Activated T-cell treated with anti-CD3 and anti-CD28 coated beads, Interleukin-2, amount 50 U/mL, for 72 hours (primary cell): Measurements from ENCODE around the gene RAP1GAP2. TPM values are rescaled to one million over a fixed set of nuclear protein-coding genes. Genes with fewer than 3 reads are reported as not detected.

ENCODE experiments used
- ATAC-seq, 2 donors: fragments of 150-1000 bp; cut with Tn5 transposase; replicated peaks in 1 of 2; 2 replicates each; pipeline ENCODE4 v1.10.0; 2021; ENCODE audit warnings: moderate library complexity in 2 of 2, mild to moderate bottlenecking in 1 of 2
- DNase-seq, 2 donors: peaks; one replicate each; pipeline ENCODE4 v3.0.0; 2021 to 2022; ENCODE audit warnings: mixed read lengths in 1 of 2
- H3K27ac Mint-ChIP-seq: one replicate; pipeline ENCODE4 v1.8.0; 2022; ENCODE audit warnings: mild to moderate bottlenecking, moderate library complexity, mixed read lengths
- H3K27me3 Mint-ChIP-seq: one replicate; pipeline ENCODE4 v1.8.0; 2022; ENCODE audit warnings: low read depth, mixed read lengths
- H3K36me3 Mint-ChIP-seq, 2 donors: one replicate each; pipeline ENCODE4 v1.8.0; 2022; ENCODE audit warnings: mixed read lengths in 2 of 2, mild to moderate bottlenecking in 1 of 2; ENCODE audit not compliant: insufficient read depth in 2 of 2
- H3K4me1 Mint-ChIP-seq: one replicate; pipeline ENCODE4 v1.8.0; 2022; ENCODE audit warnings: low read depth, mixed read lengths
- H3K4me3 Mint-ChIP-seq, 2 donors: one replicate each; pipeline ENCODE4 v1.8.0; 2022; ENCODE audit warnings: mild to moderate bottlenecking in 2 of 2, mixed read lengths in 2 of 2, moderate library complexity in 2 of 2
- H3K9me3 Mint-ChIP-seq, 2 donors: one replicate each; pipeline ENCODE4 v1.8.0; 2022; ENCODE audit warnings: mixed read lengths in 2 of 2
- total RNA-seq, 2 donors: library from RNA; stranded (reverse); gene quantifications; one replicate each; pipeline ENCODE4 v1.2.3, GENCODE V29; 2022

RAP1GAP2 gene
- total RNA-seq, 2 donors from 2014 or later, result 0.50 to 3.1 TPM

DNA sequence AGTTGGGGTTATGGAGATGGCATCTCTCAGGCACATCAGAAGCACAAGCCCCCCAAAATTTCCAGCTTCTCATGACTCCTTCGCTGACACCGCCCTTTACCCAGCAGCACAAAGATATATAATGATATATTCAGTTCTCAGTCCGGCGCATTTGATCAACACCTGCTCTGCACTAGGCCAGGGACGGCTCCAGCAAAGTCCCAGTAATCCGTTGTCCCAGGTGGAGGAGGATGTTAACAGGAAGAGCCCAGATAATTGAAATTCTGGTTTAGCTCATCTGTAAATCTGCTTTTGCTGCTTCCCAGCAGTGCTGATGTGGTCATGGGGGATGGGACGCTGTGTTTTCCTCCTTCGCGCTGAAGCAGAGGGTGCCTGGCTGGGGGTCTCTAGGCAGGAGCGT, 135.6 kb downstream of the RAP1GAP2 start:
- no peaks in the 10 kb centered on the region for H3K27me3 Mint-ChIP-seq
- no peak for ATAC-seq
- no peak for DNase-seq
- H3K9me3 Mint-ChIP-seq, result no peaks in the 10 kb centered on the region
- no peak overlapping the region for H3K27ac Mint-ChIP-seq
- H3K4me1 Mint-ChIP-seq, result peaks cover 4% of the 10 kb centered on the region
- no peaks in the 10 kb centered on the region for H3K36me3 Mint-ChIP-seq
- no peak overlapping the region for H3K4me3 Mint-ChIP-seq

DNA sequence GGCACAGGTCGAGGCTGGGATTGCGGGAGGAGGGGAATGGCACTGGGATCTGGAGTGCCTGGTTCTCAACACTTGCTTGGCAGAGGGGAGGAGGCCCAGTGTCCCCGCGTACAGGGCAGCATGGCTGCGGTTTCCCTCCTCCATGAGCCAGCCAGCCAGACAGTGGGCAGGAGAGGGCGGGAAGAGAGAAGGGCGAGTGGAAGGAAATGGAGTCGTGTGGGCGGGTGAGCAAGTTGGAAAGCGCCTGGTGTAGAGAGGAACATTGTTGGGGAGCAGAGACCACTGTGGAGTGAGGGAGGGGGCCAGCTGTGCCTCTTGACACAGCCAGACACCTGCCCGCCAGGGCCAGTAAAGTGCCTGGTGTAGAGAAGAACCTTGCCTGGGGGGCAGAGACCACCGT, 136.7 kb downstream of the RAP1GAP2 start:
- H3K4me3 Mint-ChIP-seq, result no peak overlapping the region
- H3K27ac Mint-ChIP-seq, result no peak overlapping the region
- peaks cover 4% of the 10 kb centered on the region for H3K4me1 Mint-ChIP-seq
- DNase-seq (no peak), ATAC-seq (no peak)
- no peaks in the 10 kb centered on the region for H3K9me3 Mint-ChIP-seq
- no peaks in the 10 kb centered on the region for H3K36me3 Mint-ChIP-seq
- no peaks in the 10 kb centered on the region for H3K27me3 Mint-ChIP-seq

DNA sequence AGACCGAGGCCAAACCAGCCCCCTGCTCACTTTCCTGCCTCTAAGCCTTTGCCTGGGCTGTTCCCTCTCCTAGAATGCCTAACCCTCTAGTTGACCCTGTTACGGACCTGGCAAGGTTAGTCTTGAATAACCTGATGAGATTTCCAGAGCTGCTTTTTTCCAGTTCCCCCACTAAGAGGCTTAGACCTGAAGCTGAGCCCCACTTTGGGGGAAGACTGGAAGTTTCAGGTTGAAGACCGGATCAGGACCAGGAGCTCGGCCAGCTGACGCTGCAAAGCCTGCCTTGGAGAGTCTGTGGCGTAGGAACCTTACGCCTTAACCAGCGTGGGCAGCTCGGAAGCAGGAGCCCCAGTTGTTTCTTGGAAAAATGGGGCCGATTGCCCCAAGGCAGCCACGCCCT, 137.4 kb downstream of the RAP1GAP2 start:
- Mint-ChIP-seq H3K27me3 (no peaks in the 10 kb centered on the region), H3K27ac (no peak overlapping the region), H3K9me3 (no peaks in the 10 kb centered on the region), H3K4me1 (peaks cover 4% of the 10 kb centered on the region), H3K4me3 (no peak overlapping the region), H3K36me3 (no peaks in the 10 kb centered on the region)
- DNase-seq (no peak), ATAC-seq (no peak)

DNA sequence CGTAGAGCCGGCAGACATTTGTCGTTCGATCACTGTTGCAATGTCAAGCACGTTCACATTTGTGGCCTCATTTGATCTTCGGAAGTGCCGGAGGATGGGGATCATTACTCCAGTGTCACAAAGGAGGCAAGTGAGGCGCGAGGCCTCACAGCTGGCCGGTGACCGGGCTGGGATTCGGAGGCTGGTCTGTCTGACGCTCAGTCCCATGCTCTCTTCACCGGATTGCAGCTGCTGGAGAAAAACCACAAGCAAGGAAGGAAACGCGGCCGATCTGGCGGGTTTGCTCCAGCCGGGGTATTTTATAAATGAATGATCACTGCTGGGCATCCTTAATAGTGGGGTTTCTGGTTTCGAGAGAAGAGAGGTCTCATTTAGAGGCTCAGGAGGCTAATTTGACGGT, 139.4 kb downstream of the RAP1GAP2 start:
- H3K27me3 Mint-ChIP-seq, result no peaks in the 10 kb centered on the region
- ATAC-seq, result no peak
- DNase-seq, result no peak
- H3K9me3 Mint-ChIP-seq, result no peaks in the 10 kb centered on the region
- H3K27ac Mint-ChIP-seq, result no peak overlapping the region
- H3K4me3 Mint-ChIP-seq, result no peak overlapping the region
- H3K4me1 Mint-ChIP-seq, result no peaks in the 10 kb centered on the region
- no peaks in the 10 kb centered on the region for H3K36me3 Mint-ChIP-seq

DNA sequence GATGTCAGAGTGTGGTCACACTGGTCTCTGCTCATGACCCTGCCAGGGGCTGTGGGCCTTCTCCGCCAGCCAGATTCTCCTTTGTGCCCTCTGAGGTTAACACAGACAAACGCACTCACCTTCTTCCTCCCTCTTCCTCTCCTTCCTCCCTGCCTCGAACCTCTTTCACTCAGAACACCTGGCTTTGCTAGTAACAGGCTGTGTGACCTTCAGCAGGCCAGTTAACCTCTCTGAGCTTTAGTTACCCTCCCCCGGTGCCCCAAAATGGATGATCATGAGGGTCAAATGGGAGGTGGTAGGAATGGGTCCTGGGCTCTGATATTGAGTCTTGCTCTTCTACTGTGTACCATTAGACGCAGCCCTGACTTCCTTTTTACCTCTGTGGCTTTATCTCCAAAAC, 140.1 kb downstream of the RAP1GAP2 start:
- no peak for DNase-seq
- ATAC-seq, result no peak
- no peak overlapping the region for H3K4me3 Mint-ChIP-seq
- no peaks in the 10 kb centered on the region for H3K36me3 Mint-ChIP-seq
- H3K27ac Mint-ChIP-seq, result no peak overlapping the region
- no peaks in the 10 kb centered on the region for H3K9me3 Mint-ChIP-seq
- H3K4me1 Mint-ChIP-seq, result no peaks in the 10 kb centered on the region
- H3K27me3 Mint-ChIP-seq, result no peaks in the 10 kb centered on the region

DNA sequence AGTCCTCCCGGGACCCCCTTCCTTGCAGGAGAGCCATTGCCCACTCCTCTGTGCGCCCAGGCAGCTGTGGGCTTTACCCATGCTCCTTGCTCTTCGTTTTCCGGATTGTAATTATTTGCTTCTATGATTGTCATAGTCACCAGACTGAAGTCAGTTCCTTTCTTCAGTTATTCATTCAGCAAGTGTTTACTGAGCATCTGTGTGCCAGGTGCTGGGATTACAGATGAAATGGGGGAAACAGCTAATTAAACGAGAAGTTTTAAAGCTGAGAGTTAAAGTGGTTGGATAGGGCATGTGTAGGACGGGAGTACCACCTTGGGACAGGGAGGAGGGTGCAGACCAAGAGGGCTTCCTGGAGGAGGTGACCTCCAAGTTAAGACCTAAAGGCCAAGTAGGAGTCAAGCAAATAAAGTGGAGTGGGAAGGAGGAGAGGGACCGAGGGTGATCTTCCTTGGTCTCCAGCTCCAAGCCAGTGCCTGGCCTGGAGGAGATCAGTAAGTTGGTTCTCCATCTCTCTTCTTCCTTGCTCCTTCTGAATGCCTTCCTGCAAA, 140.6 kb downstream of the RAP1GAP2 start:
- H3K9me3 Mint-ChIP-seq, result no peaks in the 10 kb centered on the region
- no peaks in the 10 kb centered on the region for H3K36me3 Mint-ChIP-seq
- H3K4me1 Mint-ChIP-seq, result no peaks in the 10 kb centered on the region
- H3K4me3 Mint-ChIP-seq, result no peak overlapping the region
- no peak for ATAC-seq
- H3K27ac Mint-ChIP-seq, result no peak overlapping the region
- DNase-seq, result no peak
- H3K27me3 Mint-ChIP-seq, result no peaks in the 10 kb centered on the region

DNA sequence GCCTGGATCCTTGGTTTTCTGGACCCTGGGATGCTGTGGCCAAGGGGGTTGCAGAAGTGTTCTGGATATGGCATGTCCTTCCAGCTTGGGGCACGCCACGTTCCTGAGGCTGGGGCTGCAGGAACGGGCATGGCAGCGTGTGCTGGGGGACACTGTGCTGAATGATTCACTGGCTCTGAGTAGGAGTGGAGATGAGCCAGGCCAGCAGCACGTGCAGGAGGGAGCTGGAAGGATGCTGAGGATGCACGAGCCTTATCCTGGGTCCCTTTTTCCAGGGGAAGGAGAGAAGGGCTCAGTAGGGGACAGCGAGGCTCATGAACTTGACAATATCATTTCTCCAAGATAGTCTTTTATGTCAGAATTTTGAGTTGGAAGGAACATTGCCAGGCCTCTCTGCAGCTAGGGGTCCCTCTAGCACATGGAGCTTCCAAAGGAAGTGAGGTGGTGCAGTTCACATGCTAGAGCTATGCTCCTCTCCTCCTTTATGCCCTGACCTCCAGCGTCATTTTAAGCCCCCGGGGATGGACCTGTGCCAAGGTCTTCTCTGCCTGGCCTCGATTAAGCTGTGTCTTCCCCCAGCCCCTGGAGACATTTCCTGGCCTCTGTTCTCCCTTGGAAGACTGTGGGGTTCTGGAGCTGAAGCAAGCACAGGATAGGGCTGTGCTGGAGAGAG, 141.2 kb downstream of the RAP1GAP2 start:
- ATAC-seq, result no peak
- Mint-ChIP-seq H3K4me1 (no peaks in the 10 kb centered on the region), H3K27me3 (no peaks in the 10 kb centered on the region), H3K9me3 (no peaks in the 10 kb centered on the region), H3K4me3 (no peak overlapping the region), H3K36me3 (no peaks in the 10 kb centered on the region), H3K27ac (no peak overlapping the region)
- no peak for DNase-seq

DNA sequence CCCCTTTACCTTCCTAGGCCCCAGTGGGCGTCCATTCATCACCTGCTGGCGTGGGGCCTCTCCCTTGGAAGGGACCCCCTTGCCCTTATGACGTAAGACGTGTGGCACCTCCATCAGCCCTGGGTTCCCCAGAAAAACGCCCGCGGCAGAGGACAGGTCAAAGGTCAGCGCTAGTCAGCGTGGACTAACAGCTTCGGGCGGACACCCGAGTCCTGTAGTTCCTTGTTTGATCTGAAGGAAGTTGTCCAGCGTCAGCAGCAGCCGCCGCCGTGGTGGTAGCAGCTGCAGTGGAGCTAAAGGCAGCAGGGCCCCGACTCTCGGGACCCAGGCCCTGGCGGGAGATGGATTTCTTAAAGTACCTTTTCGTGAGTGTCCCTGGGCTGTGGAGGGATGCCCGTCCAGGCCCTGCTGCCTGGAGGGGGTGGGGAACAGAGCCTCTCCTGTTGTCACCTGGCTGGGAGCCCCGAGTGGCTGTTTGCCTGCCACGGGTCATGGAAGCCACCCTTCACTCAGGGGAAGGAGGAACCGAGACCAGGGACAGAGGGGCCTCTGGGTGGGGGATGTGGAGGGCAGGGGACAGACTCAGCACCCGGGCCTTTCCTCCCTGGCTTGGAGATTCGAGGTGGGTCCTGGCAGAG, 143.6 kb downstream of the RAP1GAP2 start:
- no peak for DNase-seq
- no peaks in the 10 kb centered on the region for H3K9me3 Mint-ChIP-seq
- no peak for ATAC-seq
- H3K4me1 Mint-ChIP-seq, result peaks cover 12% of the 10 kb centered on the region
- H3K27ac Mint-ChIP-seq, result no peak overlapping the region
- no peaks in the 10 kb centered on the region for H3K27me3 Mint-ChIP-seq
- H3K36me3 Mint-ChIP-seq, result no peaks in the 10 kb centered on the region
- H3K4me3 Mint-ChIP-seq, result no peak overlapping the region

DNA sequence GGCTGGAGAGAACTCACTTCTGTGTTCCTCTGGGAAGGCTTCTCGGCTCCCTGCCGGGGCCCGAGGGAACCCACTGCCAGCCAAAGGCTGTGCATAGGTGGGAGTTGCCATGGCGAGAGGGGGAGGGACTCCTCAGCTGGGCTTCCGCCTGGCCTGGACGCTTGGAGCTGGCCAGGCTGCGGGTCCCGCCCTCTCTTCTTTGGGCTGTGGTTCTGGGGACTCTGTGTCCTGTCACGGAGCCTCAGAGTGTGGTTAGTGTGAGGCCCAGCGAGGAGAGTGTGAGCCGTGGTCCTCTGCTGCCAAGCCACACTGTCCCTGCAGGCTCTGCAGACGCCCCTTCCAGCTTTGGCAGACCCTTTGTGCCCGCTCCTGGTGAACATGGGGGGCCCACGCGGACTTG, 144.1 kb downstream of the RAP1GAP2 start:
- Mint-ChIP-seq H3K36me3 (no peaks in the 10 kb centered on the region), H3K27ac (no peak overlapping the region), H3K9me3 (no peaks in the 10 kb centered on the region), H3K4me3 (no peak overlapping the region), H3K27me3 (no peaks in the 10 kb centered on the region), H3K4me1 (peaks cover 16% of the 10 kb centered on the region)
- no peak for DNase-seq
- ATAC-seq, result no peak

DNA sequence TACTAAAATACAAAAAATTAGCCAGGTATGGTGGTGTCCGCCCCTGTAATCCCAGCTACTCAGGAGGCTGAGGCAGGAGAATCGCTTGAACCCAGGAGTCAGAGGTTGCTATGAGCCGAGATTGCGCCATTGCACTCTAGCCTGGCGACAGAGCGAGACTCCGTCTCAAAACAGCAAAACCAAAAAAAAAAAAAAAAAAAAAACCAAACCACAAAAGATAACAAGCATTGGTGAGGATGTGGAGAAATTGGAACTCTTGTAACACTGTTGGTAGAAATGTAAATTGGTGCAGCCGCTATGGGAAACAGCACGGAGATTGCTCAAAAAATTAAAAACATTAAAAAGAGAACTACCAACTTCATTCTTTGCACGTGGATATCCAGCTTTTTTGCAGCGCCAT, 147.7 kb downstream of the RAP1GAP2 start:
- Mint-ChIP-seq H3K9me3 (no peaks in the 10 kb centered on the region), H3K27ac (peak overlapping the region; percentile 68), H3K4me1 (peaks cover 25% of the 10 kb centered on the region), H3K4me3 (peak overlapping the region; percentile 15 to 56), H3K36me3 (no peaks in the 10 kb centered on the region), H3K27me3 (no peaks in the 10 kb centered on the region)
- ATAC-seq (no peak), DNase-seq (no peak)

DNA sequence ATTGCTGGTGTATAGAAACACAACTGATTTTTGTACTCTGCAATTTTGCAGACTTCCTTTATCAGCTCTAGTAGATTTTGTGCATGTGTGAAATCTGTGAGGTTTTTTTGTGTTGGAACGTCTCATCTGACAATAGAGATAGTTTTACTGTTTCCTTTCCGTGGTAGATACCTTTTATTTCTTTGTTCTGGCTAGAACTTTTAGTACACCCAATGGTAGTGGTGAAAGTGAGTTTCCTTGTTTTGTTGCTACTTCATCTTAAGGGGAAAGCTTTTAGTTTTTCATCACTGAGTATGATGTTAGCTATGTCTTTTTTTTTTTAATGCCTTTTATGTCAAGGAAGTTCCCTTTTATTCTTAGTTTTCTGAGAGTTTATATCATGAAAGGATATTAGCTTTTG, 149.1 kb downstream of the RAP1GAP2 start:
- Mint-ChIP-seq H3K9me3 (no peaks in the 10 kb centered on the region), H3K27me3 (no peaks in the 10 kb centered on the region), H3K4me1 (peaks cover 25% of the 10 kb centered on the region), H3K4me3 (peak overlapping the region in 1 of 2 donors; percentile 44), H3K36me3 (no peaks in the 10 kb centered on the region), H3K27ac (no peak overlapping the region)
- DNase-seq (no peak), ATAC-seq (no peak)

DNA sequence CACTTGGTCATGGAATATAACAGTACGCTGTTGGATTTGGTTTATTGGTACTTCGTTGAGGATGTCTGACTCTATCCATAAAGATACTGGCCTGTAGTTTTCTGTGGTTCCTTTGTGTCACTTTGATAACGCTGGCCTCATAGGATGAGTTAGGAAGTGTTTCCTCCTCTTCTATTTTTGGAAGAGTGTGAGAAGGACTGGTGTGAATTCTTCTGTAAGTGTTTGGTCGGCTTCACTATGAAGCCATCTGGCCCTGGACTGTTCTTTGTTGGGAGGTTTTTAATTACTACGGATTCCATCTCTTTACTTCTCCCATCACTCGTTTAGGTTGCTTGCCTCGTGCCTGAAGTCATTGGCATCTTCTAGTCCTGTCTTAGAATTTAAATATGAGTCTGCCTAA, 149.9 kb downstream of the RAP1GAP2 start:
- DNase-seq (no peak), ATAC-seq (no peak)
- Mint-ChIP-seq H3K9me3 (no peaks in the 10 kb centered on the region), H3K36me3 (no peaks in the 10 kb centered on the region), H3K4me1 (peaks cover 25% of the 10 kb centered on the region), H3K27ac (no peak overlapping the region), H3K4me3 (no peak overlapping the region), H3K27me3 (no peaks in the 10 kb centered on the region)

DNA sequence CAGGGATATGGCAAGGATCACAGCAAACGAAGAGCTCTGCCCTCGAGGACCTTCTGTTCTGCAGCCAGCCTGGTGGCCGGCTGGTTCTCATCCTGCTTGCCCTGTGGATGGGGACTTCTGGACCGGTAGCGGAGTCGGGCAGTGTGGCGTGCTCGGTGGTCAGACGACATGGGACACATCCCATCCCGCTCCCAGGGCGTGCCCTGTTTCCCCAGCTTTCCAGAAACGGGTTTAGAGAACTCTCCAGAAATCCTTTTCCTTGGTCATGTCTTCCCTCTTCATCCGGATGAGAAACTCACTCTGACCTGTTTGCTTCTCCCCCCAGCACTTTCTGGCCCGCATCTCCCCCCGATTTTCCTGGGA, 151.3 kb downstream of the RAP1GAP2 start:
- no peaks in the 10 kb centered on the region for H3K36me3 Mint-ChIP-seq
- no peak overlapping the region for H3K27ac Mint-ChIP-seq
- ATAC-seq (no peak), DNase-seq (no peak)
- no peak overlapping the region for H3K4me3 Mint-ChIP-seq
- no peaks in the 10 kb centered on the region for H3K9me3 Mint-ChIP-seq
- H3K27me3 Mint-ChIP-seq, result no peaks in the 10 kb centered on the region
- peaks cover 25% of the 10 kb centered on the region for H3K4me1 Mint-ChIP-seq
